DMS114 treated with DMSO at 0.1 percent for 48 hours (cell line): Measurements from ENCODE around the gene ELMO1.

Experiments used
- DNase-seq: peaks from one replicate; lab custom pipeline; 2025; ENCODE audit not compliant: unreplicated experiment; lab: John Stamatoyannopoulos, UW

ELMO1 gene

DNA sequence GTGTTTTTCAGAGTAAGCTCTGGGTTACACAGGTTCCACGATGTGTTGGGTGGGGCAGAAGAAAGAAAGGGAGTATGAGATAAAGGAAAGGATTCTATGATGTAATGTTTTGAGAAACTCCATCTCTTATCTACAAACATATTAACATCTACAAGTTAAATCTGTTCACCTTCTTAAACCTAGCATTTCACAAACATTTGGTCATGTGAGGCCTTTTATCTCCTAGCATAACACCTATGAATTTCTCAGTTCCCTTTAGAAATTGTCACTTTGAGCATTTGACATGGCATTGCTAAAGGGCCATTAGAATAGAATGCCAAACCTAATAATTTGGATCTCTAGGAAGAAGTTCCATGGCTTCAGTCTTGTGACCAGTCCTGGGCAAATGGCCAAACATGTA lies 507.3 kb downstream of the ELMO1 start:
- no peak for DNase-seq

DNA sequence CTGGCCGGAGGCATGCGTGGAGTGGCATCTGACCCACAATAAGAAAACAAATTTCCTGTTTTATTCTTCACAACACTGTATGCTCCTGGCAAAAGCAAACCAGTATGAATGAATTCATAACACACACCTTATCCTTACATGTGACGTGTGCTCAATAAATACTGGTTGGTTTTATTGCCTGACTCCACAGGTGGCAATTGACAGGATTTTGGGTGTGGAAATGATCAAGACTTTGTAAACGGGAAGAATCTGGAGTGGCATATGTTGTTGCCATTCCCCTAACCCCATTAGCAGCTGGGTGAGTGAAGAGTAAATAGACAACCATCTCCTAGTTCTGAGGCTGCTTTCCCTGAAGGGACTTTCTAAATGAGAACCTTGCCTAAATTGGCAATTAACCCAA lies 508.8 kb downstream of the ELMO1 start:
- no peak for DNase-seq

DNA sequence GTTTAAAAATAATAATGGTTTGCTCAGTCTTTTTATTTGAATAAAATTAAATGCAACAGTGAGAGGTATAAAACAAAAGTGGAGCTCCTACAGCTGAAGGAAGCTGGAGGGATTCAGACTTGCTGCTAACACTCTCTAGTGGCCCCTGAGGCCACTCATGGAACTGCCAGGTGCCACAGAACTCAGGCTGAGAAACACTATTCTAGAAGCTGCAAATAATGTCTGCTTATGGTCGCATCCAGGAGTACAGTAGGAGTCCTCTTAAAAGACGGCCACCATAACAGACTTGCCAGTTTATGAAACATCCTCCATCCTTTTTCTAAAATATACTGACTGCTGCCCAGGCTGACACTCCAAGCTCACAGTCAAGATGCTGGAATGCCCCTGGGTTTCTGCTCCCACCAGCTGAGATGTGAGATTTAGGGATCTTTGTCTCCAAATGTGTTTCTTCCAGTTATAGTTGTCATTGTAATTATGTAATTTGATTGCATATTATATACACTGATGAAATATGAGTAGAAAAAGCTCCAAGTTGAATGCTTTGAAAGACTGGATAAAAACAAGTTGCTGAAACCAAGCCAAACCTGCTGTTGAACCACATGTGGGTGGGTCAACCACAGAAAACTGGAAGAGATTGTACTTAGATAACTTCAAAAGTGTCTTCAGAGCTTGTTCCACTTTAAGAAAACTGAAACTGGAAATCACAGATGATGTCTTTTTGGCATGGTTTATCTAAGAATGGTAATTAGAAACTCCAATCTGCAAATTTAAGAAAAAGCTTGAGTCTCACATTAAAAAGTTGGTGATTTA lies 510.7 kb downstream of the ELMO1 start:
- no peak for DNase-seq

DNA sequence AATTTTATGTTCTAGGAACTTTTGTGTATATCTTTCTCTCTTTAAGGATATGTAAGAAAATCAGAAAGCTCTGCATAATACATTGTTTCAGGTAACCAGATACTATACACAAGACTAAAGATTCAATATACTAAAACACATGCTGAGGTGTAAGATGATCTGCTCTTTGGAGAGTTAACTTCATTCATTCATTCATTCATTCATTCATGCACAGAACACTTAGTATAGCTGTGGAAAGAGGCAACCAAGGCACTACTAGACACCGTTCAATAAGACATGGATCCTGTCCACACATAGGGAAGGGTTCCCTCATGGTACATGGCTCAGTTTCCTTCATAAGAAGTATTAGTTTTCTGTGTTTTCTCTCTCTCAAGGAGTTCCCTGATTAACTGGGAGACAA lies 516.8 kb downstream of the ELMO1 start:
- DNase-seq: no peak

DNA sequence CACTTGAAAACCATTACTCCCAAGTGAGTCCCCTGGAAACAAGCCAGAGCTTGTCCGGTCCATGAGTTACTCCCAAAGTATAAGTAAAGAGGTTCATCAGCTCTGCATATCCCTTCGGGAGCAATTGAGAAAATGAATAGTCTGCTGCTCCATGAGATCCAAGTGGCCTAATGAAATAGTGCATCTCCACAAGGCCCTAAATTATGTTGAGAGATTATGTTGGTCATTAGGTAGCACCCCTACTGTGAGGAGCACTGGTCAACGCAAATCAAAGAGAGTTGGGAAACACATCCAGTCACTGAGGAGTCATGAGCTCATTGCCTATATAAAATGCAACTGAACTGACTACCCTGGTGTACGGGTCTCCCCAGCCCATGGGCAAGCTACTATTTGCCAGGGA lies 518.9 kb downstream of the ELMO1 start:
- DNase-seq: no peak

DNA sequence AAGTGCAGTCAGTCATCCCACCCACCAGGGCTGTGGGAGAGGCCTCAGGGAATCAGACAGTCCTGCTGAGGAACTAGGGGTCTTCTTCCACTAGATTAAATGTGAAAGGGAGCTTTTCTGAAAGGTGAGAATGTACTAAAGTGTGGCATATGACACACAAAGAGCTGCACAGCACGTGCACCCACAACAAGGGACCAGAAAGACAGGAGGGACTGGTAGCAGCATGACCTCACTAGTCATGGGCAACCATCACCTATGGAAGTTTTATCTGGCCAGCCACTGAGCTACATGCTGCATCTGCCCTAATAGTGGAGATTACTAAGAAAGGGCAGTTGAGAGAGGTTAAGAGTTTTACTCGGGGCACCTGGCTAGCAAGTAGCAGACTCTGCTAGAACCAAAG lies 519.9 kb downstream of the ELMO1 start:
- DNase-seq: no peak

DNA sequence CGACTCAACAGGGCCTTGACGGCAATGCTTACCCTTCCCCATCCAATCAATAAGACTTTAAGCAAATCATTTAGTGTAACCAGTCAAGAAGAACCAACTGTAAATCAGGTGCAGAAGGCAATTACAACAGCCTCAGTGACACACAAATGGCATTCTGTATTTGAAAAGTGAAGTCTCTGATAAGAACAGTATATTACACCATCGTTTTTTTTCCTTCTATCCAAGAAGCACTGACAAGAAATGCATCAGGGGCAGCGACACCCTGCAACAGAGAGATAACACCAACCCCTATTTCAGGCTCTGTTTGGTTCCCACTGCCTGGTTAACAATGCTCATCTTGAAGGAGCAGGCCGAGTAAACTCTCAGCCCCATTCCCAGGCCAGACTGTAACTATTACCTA lies 520.4 kb downstream of the ELMO1 start:
- DNase-seq: no peak

DNA sequence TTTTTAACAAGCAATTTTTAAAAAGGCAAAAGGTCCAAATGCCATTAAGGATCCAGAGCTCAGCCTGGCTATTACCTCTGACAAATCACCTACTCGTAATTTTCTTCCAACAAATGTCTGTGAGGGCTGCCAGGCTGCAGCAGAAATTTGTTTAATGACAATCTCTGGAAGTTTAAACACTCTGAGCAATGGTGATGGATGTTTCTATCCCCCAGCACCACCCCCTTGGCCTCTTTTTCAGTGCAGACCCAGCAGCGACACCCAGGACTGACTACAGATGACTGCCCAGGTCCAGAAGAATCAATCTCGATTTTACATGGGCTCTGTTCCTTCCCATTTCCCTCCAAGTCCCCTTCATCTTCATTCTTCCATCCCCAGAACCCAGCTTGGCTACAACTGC lies 523.0 kb downstream of the ELMO1 start:
- no peak for DNase-seq

DNA sequence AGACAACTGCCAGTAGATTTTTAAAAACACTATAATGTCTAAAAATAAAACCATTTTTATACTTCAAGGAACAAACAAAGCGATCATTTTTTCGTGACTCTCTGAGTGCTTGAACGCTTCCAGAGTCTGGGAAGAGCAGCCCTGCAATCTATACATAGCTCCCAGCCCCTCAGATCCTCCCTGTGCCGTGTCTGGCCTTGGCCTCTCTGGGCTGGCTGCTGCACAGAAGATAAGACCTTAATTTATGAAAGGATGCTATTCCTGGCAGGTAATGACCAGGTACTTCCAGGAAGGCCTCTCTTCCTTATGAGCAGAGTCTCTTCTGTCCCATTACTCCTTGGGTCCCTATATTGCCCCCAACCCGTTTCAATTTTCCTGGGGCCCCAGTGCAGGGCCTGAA lies 523.5 kb downstream of the ELMO1 start:
- DNase-seq: no peak

DNA sequence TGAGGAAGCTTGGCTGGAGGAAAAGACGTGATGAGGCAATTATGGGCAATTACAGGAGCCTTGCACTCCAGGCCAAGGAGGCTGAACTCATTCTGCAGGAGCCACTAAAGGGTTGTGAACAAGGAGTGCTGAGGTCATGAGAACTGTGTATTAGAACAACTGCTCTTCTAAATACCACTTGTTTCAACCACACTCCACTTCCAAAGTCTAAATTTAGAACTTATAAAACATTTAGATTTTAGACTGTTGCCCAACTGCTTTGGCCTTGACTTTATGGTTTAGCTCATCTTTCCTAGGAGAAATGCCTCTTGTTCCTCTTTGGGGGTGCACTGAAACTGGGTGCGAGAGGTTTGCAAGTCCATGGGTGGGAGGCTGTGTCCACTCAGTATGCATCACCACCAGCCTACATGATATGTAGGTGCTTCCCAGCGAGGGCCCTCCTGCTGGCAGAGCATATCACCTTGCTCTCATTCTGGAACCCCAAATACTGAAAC lies 524.7 kb downstream of the ELMO1 start:
- DNase-seq: no peak

DNA sequence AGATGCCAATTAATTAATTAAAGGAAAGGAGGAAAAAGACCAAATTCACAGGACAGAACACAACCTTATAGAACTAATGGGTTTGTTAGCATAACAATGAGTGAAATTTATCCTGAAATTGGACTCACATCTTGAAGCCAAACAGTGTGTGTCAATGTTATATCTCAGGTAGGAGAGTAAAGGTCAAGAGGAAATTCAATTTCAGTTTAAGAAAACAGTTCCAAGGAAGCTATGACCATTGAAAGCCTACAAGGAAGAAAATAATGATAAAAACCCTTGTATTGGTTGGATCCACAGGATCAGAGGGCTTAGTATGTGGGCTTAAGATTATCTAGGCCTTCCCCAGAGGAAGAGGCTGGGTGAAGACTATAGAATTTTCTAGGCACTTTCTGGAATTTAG lies 525.5 kb downstream of the ELMO1 start:
- DNase-seq: no peak

DNA sequence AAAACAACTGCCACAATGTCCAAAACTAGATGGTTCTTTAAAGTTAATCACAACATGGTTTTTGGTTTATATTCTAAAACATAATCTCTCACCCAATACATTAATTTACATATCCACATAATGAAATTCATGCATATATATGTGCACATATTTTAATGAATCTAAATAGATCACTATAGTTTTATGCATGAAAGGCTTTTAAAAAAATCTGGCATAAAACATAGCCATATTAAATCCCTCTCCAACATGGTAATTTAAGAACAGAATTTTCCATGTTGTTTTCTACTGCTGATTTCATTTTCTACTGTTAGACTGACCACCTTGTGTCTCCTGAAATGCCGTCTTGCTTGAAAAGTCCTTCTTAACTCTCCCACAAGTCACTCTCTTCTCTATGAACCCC lies 528.2 kb downstream of the ELMO1 start:
- no peak for DNase-seq

DNA sequence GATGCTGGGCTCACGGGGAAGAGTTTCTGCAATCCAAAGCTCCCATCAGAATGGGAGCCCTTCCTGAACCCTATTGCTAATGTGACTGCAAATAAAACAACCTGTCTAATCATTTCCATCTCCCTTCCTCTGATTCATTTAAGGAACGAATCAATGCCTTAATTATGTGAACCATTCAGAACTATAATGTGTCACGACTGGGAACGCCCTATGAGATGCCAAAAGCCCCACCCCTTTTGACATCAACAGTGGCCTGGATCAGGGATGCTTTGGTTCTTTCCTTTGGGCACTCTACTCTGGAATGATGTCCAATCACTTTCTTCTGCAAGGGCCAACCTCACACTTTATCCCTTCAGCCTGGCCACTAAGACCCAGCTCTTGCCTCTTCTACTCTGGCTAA lies 528.9 kb downstream of the ELMO1 start:
- no peak for DNase-seq

DNA sequence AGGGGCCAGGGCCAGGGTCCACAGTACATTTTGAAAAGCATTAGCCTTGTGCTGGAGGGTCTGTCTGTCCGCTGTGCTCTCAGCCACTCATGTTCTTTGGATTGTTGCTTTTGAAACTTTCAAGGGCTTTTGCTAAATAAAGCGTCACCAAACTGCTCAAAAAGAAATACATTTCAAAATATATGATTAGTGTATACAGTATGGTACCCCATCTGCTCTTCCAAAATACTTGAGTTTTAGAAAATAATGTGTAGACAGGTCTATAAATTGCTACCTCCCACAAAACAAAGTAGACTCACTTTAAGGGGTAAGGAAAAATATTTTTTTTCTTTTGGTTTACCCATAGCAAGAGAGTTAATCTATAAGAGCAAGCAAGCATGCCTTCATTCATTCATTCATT lies 530.1 kb downstream of the ELMO1 start:
- DNase-seq: no peak

DNA sequence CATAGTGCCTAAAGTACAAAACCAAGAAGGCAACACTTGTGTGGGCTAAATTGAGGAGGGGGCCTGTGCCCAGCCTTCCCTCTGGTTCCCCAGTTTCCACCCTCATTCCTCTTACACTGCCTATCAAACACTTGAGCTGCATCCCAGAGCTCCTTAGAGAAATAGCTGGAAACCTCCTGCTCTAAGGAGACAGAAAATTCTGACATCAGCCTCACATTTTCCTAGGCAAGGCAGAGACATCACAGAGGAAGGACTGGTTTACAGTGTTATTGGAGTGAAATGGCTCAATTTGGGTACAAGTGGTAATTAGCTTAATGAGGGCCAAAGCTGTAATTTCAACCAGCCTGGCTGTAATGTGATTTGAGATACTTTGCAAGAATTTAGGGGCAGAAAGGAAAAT lies 532.0 kb downstream of the ELMO1 start:
- no peak for DNase-seq

DNA sequence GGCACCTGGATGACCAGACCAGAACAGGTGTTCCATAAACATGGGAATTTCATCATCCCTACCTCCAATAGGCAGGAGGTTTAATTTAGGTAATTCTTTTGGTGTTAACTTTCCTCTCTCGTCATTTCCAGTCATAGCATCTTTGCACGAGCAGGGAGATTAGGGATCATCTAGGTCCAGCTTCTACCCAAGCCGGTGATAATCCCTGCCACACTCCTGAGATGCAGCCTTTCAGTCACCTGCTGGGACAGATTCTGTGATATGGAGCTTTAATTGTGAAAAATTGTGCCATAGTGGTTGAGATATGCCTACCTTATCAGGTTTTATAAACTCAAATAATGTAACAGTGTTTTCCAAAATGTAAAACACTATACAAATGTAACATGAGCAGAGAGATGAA lies 532.5 kb downstream of the ELMO1 start:
- DNase-seq: no peak

DNA sequence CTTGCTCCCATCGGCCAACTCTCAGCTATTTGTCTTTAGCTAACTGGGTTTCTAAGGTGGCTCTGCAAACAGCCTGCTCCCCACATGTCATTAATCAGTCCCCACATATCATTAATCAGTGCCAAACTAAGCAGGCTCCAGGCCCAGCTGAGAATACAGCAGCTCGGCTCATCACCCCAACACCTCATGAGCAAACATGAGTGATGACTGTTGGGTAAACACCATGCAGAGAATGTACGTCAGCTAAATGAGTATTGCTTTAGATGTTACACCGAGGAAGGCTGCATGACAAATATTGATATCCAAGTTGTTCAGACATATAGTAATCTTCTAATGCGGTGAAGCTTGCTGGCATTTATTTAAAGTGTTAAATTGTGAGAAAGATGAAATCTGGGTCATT lies 536.9 kb downstream of the ELMO1 start:
- DNase-seq: no peak

DNA sequence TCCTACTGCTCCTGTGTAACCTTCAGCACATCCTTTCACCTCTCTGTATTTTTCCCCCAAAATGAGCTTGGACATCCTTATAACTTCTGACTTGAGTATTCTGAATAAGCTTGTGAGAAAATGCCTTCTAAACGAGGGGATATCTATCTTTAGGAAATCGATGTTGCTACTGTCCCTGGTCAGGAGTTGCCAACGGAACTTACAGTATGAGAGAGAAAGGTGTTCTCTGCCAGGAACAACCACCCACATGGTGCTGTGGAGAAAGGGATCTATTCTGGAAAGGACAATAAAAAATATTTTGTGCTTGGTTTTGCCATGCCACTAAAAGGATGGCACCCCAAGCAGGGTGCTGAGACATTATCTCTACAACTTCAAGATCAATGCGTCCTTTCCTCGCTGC lies 537.8 kb downstream of the ELMO1 start:
- no peak for DNase-seq

DNA sequence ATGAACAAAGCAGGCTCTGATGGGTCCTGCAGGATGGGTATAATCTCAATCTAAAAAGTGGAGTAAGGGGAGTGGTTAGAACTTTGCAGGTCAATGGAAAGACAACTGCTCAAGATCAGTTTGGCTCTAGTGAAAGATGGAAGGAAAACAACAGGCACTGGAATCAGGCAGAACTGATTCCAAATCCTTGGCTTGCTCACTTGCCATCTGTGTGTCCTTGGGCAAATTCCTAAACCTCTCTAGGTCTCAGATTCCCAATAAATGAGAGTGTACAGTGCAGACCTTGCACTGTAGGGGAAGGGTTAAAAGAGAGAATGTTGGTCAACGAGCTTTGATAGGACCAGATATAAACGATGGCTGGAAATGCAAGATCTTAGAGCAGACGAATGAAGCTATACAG lies 538.3 kb downstream of the ELMO1 start:
- DNase-seq: no peak

DNA sequence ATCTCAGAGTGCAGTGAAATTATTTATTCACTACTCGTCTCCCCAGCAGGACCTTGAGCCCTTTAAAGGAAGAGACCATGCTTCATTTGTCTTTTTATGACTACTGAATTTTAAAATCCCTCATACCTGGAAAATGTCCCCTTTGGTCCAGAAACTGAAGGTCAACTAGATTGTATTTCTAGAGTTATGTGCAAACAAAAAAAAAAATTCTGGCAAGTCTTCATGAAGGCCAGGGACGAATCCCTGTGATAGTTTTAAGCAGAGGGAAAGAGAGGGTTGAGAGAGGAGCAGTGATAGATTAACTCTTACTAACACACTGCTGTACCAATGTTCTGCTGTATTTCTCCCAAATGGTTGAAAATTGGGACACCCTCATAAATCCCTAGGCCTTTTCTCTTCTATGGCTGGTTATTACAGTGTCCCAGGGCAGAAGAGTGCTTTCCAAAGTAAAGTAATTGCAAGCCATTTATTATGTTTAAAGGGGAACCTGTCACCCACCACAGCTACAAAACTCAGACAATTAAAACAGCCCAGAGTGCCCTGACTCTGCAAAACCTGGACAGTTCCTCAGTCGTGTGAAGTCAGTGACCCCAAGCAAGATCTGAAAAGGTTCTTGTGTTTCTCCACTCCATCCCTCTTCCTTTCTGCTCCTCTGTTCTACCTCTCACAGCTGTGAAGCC lies 541.6 kb downstream of the ELMO1 start:
- no peak for DNase-seq

DNA sequence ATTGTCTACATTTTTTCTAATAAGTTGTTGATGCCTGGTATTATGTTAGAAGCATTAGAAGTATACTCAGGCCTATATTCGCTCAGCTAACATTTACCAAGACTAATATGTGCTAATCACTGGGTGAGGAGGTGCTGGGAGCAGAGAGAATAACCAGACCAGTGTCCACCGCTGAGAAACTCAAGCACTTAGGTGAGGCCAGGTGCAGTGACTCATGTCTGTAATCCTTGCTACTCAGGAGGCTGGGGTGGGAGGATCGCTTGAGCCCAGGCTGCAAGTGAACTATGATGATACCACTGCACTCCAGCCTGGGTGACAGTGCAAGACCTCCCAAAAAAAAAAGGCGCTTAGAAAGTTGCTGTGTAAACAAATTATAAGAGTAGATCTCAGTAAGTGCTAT lies 542.2 kb downstream of the ELMO1 start:
- DNase-seq: no peak

DNA sequence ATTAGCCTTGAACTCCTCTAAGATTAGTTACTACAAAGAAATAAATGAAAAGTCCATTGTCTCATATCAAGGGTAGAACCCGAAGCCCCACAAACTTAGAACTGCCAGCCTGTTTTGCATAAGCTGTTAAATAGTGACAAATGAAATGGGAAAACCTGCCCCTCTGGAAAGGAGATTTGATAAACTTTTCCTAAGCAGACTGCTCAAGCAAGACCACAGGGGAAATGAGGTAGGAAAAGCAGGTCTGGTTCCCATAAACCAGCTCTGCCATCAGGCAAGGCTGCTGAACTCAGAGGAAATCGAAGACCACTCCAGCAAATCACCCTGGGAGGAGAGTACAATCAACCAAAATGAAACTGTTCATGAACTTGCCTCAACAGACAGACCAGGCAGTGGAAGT lies 542.8 kb downstream of the ELMO1 start:
- DNase-seq: no peak

DNA sequence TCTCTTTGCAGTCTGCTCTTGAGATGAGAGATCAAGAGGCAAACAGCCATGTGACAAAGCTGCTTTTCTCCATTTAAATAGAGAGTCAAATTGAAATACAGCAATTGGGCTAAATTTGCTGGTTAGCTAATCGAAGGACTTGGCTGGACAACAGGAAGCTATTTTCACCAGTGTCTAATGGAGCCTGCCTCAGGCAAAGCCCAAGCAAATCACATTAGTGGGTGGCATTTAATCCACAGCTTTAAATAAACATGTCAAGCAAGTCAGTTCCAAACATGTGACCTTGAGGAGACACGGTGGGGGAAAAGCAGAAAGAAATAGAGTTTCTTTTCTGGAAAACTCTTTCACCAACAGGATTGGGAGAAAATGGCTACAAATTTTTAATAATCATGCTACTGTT lies 543.9 kb downstream of the ELMO1 start:
- DNase-seq: no peak
